Upper lobe of right lung (tissue), 1 donor: ENCODE measurements around the gene RGS4. TPM values are rescaled to one million over a fixed set of nuclear protein-coding genes. Genes with fewer than 3 reads are reported as not detected.
"Not testable (repeated sequence)": the region's sequence is repeated elsewhere in the genome, so short reads cannot be mapped to it uniquely, and the experiment has no call there.

ENCODE experiments used
- ATAC-seq: fragments of 200-7000 bp; cut with Tn5 transposase; one replicate; pipeline ENCODE4 v1.9.1; 2020; ENCODE audit warnings: mild to moderate bottlenecking, moderate library complexity
- DNase-seq: peaks from one replicate; pipeline ENCODE4 v3.0.0-alpha.2; 2020
- H3K27ac ChIP-seq: fragments of 200-600 bp; one replicate; pipeline ENCODE4 v1.8.0; 2022
- H3K27me3 ChIP-seq: fragments of 200-600 bp; one replicate; pipeline ENCODE4 v1.8.0; 2022; ENCODE audit warnings: mild to moderate bottlenecking
- H3K36me3 ChIP-seq: fragments of 200-600 bp; one replicate; pipeline ENCODE4 v1.8.0; 2022
- H3K4me1 ChIP-seq: fragments of 200-600 bp; one replicate; pipeline ENCODE4 v1.8.0; 2022
- H3K4me3 ChIP-seq: fragments of 200-600 bp; one replicate; pipeline ENCODE4 v1.8.0; 2022; ENCODE audit warnings: mild to moderate bottlenecking
- H3K9me3 ChIP-seq: fragments of 200-600 bp; one replicate; pipeline ENCODE4 v1.8.0; 2022
- intact Hi-C: fragments of 100-400 bp; cut with DNase I; formaldehyde crosslinking; loops from one replicate; pipeline ENCODE4 v1.11.0; 2022
- total RNA-seq: library from RNA; stranded (reverse); fragmentation: NEBNext Ultra II Directional; extraction: Animal tissue kit (Norgen Biotek cat#: 25700); gene quantifications from one replicate; pipeline ENCODE4 v1.2.1, GENCODE V29; 2021
- TF ChIP-seq, protein P1 (sequence below): fragments of 200-600 bp; IDR thresholded peaks from one replicate; pipeline ENCODE4 v1.8.0; 2022; ENCODE audit warnings: antibody characterized with exemption
- donor health status: DM: no; HTN: yes; CAD: no; lungs with severe emphysema.

The RGS4 gene
- total RNA-seq, 1 donor from 2014 or later = 0.81 TPM

- intact Hi-C loops = no loop called here
- H3K27ac ChIP-seq = no peak overlapping the region
- no peak for ATAC-seq
These were observed 14.5 kb downstream of the RGS4 start for GRCh38 chr1:163083690-163084089.

DNA sequence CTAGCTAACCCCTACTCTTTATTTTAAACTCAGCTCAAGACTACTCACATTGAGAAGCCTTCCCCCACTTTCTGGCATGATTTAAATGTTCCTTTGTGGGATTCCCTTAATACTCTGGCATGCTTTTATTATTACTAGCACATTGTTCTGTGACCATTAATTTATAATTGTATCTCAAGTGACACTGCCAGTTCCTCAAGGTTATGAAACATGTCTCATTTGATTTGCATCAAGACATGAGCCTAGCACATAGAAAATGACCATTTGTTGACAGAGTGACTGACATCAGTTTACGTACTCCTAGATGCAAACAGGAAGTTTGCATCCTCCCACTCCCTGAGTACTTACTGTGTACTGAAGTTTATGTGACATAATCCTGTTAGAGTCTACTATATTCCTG, 15.2 kb downstream of the RGS4 start:
- Histone ChIP-seq H3K9me3 (no peaks in the 10 kb centered on the region), H3K36me3 (no peaks in the 10 kb centered on the region), H3K4me1 (no peaks in the 10 kb centered on the region), H3K27me3 (no peaks in the 10 kb centered on the region), H3K4me3 (no peak overlapping the region), H3K27ac (no peak overlapping the region)
- DNase-seq = no peak
- TF ChIP-seq, protein P1, sequence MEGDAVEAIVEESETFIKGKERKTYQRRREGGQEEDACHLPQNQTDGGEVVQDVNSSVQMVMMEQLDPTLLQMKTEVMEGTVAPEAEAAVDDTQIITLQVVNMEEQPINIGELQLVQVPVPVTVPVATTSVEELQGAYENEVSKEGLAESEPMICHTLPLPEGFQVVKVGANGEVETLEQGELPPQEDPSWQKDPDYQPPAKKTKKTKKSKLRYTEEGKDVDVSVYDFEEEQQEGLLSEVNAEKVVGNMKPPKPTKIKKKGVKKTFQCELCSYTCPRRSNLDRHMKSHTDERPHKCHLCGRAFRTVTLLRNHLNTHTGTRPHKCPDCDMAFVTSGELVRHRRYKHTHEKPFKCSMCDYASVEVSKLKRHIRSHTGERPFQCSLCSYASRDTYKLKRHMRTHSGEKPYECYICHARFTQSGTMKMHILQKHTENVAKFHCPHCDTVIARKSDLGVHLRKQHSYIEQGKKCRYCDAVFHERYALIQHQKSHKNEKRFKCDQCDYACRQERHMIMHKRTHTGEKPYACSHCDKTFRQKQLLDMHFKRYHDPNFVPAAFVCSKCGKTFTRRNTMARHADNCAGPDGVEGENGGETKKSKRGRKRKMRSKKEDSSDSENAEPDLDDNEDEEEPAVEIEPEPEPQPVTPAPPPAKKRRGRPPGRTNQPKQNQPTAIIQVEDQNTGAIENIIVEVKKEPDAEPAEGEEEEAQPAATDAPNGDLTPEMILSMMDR = no peak
- no peak for ATAC-seq
- intact Hi-C loops = no loop called here

More at GRCh38 chr1:163083690-163084089, 14.5 kb downstream of the RGS4 start:
- Histone ChIP-seq H3K4me1 (no peaks in the 10 kb centered on the region), H3K27me3 (no peaks in the 10 kb centered on the region), H3K9me3 (no peaks in the 10 kb centered on the region), H3K36me3 (no peaks in the 10 kb centered on the region), H3K4me3 (no peak overlapping the region)
- TF ChIP-seq, protein P1 = no peak
- DNase-seq = no peak

DNA sequence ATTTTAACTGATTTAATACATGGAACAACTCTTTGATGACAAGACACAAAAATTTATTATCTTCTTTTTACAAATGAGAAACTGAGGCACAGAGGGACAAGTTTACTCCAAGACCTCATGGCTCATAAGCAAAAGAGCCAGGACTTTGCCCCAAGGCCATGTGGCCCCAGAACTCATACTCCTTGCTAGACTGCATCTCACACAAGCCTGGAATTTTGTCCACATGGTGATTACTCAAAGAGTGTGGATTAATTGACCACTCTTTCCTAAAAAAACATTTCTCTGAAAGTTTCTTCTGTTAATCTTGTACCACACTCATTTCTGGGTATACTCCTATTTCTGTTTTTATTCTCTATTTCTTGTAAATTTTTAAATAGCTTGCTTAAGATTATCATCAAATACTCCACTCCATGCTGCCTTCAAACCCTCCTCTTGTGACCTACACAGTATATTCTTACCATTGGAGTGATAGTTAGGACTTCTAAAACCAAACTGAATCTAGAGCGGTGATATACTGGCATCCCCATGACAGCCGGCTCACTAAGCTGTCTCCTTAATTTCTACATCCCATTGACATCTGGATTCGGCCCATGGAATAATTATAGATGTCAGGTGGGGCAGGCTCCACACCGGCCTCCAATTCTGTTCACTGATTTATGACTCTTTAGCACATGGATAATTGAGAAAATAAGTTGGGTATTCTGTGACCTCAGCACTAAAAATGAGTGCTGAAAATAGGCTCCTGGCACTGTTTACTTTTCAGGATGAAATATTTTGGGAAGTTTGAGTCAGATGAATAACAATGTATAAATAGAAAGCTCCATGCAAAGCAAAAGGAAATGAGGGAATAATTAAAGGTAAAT, 16.1 kb downstream of the RGS4 start:
- ATAC-seq (no peak), DNase-seq (no peak)
- TF ChIP-seq, protein P1 = no peak
- no peaks in the 10 kb centered on the region for H3K4me1 ChIP-seq
- no peaks in the 10 kb centered on the region for H3K9me3 ChIP-seq
- H3K27me3 ChIP-seq = no peaks in the 10 kb centered on the region
- intact Hi-C loops = no loop called here
- H3K4me3 ChIP-seq = no peak overlapping the region
- no peaks in the 10 kb centered on the region for H3K36me3 ChIP-seq
- H3K27ac ChIP-seq = no peak overlapping the region

GRCh38 chr1:163085904-163086268, 16.7 kb downstream of the RGS4 start:
- H3K4me1 ChIP-seq = no peaks in the 10 kb centered on the region
- no peaks in the 10 kb centered on the region for H3K27me3 ChIP-seq
- H3K27ac ChIP-seq = no peak overlapping the region
- H3K4me3 ChIP-seq = no peak overlapping the region
- DNase-seq = no peak
- no peak for ATAC-seq
- intact Hi-C loops = no loop called here
- H3K9me3 ChIP-seq = no peaks in the 10 kb centered on the region
- TF ChIP-seq, protein P1 = no peak
- H3K36me3 ChIP-seq = no peaks in the 10 kb centered on the region

- H3K4me1 ChIP-seq, ATAC-seq, H3K9me3 ChIP-seq, H3K36me3 ChIP-seq, intact Hi-C loops, H3K27me3 ChIP-seq, H3K4me3 ChIP-seq, DNase-seq, H3K27ac ChIP-seq: not testable (repeated sequence)
These were observed 20.0 kb downstream of the RGS4 start for GRCh38 chr1:163089117-163089516.

DNA sequence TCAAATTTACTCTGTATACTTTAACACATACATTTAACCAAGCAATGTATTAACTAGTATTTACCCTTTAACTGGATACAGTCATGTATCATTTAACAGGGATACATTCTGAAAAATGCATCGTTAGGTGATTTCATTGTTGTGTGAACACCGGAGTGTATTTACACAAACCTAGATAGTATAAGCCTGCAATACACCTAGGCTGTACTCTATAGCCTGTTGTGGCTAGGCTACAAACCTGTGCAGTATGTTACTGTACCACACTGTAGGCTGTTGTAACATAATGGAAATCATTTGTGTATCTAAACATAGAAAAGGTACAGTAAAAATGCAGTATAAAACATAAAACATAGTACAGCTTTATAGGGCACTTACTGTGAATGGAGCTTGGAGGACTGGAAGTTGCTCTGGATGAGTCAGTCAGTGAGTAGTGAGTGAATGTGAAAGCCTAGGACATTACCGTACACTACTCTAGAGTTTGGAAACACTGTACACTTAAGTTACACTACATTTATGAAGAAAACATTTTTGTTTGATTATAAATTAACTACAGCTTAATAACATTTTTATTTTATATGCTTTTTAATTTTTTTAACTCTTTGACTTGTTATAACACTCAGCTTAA, 21.3 kb downstream of the RGS4 start:
- Histone ChIP-seq H3K36me3 (no peaks in the 10 kb centered on the region), H3K27me3 (no peaks in the 10 kb centered on the region)
- no peak for ATAC-seq

More for the DNA sequence above, 21.3 kb downstream of the RGS4 start:
- no peaks in the 10 kb centered on the region for H3K9me3 ChIP-seq
- H3K4me1 ChIP-seq = no peaks in the 10 kb centered on the region
- no peak overlapping the region for H3K27ac ChIP-seq
- TF ChIP-seq, protein P1 = no peak
- H3K4me3 ChIP-seq = no peak overlapping the region
- no peak for DNase-seq
- intact Hi-C loops = no loop called here
